ENCODE results near the gene MAGI1.

MAGI1 gene

DNA sequence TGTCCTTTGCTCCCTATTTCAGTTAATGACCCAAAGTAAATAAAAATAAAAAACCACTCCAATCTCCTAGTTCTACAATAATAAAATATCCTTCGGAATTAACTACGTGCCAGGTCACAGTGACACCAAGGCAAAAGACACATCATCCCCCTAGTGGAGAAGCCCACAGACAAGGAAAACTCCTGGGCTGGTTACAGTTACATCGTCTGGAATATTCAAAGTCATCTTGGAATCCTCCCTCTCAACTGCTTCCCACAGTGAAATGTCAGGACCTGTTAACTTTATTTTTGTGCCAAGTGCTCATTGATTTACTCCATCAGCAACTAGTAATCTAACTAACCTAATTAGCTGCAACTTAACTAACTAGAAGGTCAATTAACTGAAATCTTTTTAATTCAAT is 349.3 kb downstream of the MAGI1 start:
- DNase-seq: no peak

DNA sequence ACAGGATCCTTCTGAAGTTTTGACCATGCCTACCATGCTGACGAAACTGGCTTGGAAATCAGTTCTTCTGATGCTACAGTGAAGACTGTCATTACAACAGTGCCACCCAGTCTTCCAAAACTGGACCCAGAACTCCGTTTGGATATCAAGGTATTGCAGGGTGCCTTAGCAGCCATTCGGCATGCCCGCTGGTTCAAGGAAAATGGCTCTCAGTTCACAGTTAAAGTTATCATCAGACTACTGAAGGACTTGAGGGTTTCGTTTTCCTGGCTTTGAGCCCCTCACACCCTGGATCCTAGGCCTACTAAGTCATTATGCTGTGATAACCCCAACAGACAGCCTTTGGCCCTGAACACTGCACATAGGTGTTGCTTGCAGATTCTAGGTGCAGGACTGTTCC is 351.0 kb downstream of the MAGI1 start:
- no peak for DNase-seq

DNA sequence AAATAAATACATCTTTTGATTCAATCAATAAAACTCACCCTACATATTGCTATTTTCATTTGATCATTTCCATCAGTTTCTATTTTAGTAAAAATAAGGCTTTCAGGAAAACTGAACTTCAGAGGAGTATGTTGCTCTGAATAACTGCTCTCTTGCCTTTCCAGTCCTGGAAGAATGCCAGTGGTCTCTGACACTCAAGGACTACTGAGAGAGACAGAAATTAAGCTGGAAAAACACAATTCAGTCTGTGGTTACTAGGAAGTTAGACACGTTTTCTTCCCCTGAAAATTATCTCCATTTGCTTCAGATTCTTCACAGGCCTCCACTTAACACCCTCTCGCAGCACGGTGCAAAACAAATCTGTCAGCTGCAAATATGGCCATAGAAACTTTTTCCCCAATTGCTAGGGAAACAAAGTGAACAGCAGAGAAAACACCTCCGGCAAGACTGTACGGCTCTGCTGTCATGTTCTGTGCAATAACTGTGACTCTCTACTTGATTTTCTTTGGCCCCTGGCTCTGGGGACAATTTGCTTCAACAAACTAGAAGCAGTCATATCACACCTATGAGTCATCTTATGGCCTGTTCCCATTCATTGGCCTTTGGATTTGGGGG is 353.0 kb downstream of the MAGI1 start:
- DNase-seq: no peak

GRCh38 chr3:65678516-65678915 is 360.2 kb downstream of the MAGI1 start:
- DNase-seq: no peak

DNA sequence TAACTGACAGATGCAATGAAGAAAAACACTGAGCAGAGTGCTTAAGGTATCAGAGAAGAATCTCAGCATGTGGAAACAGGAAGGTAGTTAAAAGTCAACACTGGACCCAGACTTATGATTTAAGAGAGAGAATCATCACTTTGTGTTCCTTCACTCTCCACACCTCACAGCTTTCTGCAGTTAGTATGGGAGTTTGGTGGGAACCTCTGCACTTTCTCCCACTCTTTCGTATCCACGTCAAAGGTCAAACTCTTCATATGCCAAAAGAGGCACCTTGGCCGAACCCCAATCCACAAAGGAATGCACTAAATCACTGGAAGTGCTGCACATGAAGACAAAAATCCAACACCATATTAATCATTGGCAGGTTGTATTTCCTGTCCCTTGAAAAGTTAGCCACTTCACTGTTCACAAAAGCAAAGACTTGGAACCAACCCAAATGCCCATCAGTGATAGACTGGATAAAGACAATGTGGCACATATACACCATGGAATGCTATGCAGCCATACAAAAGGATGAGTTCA is 361.2 kb downstream of the MAGI1 start:
- DNase-seq: no peak

GRCh38 chr3:65676580-65676979 is 362.1 kb downstream of the MAGI1 start:
- DNase-seq: no peak

DNA sequence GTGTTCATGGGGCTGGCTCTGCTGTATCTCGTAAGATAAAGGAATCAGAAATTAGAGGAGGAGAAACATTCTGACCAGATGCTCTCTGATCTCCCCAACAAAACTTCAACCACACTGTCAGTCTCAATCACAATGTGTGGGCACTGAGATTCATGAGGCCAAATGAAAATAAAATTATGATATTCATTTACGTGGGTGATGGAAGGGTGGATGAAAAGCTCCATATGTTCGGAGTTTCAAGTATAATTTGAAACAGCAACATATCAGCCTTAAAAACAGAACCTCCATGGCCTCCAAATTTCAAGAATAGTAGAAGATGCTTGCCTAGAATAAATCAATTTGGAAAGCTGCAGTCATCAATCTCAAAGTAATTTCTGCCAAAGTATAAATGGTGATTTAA is 363.7 kb downstream of the MAGI1 start:
- no peak for DNase-seq

GRCh38 chr3:65674226-65674625 is 364.5 kb downstream of the MAGI1 start:
- no peak for DNase-seq

- DNase-seq: peak; percentile 3
These were observed 365.6 kb downstream of the MAGI1 start for GRCh38 chr3:65672871-65673815.

DNA sequence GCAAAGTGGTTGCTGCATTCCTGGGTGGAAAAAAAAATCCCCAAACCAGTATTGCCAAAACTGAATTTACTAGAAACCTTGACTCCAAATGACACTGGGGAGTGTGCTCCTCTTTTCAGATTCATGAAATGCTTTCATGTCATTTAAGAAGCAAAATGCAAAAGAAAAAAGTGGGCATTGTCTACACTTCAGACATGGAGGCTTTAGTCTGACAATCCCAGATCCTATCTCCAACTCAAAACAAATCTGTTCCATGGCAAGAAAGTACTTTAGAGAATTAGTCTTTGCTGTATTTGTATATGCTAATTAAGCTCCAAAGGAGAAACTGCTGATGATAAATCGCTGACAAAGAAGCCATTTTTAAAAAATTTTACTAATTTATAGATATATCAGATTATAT is 366.7 kb downstream of the MAGI1 start:
- DNase-seq: no peak

DNA sequence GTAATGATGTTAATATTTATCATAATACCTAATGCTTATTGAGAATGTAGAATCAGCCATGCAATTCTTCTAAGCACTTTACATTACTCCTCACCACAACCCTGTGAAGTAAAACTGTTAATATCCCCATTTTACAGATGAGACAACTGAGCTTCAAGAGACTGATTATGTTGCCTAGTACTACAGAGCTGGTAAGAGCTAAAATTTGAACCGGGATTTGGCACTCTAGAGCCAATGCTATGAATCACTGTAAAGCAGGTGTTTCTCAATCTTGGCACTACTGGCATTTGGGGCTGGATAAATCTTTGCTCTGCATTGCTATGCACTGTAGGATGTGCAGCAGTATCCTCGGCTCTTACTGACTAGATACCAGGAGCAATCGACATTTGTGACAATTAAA is 367.7 kb downstream of the MAGI1 start:
- DNase-seq: no peak

DNA sequence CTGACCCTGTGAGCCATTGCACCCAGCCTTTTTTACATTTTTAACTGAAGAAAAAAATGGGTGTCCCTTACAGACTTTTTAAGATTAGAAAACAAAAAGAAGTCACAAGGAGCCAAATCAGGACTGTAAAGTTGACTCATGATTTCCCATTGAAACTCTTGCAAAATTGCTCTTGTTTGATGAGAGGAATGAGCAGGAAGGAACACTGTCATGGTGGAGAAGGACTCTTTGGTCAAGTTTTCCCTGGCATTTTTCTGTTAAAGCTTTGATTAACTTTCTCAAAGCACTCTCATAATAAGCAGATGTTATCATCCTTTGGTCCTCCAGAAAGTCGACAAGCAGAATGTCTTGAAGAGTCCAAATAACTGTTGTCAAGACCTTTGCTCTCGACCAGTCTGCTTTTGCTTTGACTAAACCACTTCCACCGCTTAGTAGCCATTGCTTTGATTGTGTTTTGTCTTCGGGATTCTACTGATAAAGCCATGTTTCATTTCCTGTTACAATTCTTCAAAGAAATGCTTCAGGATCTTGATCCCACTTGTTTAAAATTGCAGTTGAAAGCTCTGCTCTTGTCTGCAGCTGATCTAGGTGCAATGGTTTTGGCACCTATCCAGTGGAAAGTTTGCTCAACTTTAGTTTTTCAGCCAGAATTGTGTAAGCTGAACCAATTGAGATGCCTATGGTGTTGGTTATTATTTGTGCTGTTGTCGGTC is 369.4 kb downstream of the MAGI1 start:
- DNase-seq: no peak

DNA sequence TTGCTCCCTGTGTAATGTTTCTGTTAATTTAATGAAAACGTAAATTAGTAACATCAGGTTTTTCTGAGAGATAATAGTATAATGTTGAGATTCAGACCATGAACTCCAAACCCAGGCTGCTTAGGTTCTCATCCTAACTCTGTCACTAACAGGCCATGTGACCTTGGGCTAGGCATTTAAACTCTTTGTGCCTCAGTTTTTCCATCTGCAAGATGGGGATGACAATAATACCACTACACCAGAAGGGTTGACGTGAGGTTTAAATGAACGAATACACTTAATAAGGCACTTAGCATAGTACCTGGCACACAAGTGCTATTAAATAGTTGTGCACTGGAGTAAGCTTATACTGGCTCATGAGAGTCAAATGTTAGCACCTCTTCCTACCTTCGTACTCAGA is 370.8 kb downstream of the MAGI1 start:
- no peak for DNase-seq

DNA sequence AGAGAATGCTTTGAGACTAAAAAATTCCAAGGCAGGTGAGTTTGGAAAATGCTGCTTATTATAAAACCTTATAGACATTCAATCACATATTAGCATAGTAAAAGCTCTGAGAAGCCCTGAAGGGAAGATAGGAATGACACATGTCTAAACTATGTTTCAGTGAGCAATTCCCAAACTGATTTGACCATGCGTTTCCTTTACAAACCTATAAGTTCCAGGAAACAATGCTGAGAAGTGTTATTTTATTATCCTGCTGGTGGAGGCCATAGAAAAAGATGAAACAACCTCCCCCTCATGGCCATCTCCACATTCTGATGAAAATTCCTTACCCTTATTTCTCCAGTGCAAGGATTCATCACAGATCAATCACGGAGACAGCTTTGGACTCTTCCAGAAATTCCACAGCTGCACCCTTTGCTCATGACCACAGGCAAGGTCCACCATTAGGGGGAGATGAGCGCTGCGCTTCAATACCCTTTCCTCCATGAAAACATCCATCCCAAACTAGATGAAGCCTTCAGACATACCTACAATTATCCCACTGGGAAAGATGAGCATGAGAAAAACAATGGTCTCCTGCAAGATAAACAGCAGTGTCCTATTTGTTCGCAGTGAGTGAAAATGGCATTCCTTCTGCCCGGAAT is 372.1 kb downstream of the MAGI1 start:
- no peak for DNase-seq

DNA sequence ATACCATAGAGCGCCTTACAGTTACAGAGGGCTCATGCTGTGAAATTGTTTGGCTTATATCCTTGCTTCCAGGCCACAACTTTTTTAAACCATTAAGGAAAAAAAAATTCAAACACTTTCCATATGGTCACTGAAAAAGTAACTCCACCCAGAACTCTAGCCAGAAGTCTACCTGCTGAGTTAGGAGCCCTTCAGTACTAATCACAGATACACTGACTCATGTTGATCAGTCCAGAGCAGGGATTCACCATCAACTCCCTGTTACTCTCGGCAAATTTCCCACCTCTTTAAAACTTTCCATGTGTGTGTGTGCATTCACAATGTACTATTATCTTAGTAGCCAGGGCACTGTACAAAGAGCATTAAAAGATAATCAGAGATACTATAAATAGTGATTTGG is 372.8 kb downstream of the MAGI1 start:
- DNase-seq: no peak

- DNase-seq: no peak
These were observed 373.8 kb downstream of the MAGI1 start for GRCh38 chr3:65664931-65665330.

DNA sequence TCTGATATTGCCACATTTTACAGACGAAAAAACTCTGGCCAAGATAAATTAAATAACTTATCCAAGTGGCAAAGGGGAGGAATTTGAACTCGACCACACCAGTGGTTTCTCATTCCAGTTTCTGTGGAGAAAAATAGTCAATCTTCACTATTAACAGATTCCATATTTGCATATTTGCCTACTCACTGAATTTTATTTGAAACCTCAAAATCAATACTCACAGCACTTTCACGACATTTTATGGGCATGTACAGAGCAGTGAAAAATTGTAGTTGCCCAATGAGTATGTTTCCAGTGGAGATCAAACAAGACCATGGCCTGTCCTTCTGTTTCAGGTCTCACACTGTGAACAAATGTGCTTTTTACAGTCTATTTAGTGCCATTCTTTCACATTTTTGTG is 374.3 kb downstream of the MAGI1 start:
- no peak for DNase-seq

DNA sequence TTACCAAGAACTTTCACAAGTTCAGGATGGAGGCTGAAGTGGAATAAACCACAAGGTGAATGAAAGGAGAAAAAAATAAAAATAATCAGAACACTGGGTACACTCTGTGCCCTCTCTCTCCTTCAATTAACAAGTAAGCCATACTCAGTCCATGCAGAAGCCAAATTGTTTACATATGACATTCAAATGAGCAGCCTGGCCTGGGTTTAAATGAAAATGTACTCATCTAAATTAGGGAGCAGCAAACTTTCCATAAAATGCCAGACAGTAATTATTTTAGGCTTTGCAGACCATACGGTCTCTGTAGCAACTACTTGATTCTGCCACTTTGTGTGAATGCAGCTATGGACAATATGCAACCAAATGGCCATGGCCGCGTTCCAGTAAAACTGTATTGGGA is 376.6 kb downstream of the MAGI1 start:
- DNase-seq: no peak

GRCh38 chr3:65660000-65660598 is 378.6 kb downstream of the MAGI1 start:
- no peak for DNase-seq

DNA sequence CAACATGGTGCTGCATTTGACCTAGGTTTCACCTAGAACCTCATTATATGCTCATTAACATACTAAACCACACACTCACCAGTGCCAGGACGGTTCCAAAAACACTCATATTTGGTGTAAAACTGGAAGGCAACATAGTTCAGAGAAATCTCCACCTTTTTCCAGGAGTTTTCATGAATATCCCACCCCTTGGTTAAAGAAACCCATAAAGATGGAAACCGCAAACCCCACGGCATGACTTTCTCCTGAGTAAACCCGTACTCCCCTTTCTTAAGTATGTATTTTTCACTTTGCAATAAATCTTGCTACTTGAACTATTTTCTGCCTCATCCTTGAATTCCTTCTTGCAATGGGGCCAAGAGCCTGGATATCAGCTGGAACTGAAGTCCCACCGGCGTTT is 379.3 kb downstream of the MAGI1 start:
- no peak for DNase-seq

DNA sequence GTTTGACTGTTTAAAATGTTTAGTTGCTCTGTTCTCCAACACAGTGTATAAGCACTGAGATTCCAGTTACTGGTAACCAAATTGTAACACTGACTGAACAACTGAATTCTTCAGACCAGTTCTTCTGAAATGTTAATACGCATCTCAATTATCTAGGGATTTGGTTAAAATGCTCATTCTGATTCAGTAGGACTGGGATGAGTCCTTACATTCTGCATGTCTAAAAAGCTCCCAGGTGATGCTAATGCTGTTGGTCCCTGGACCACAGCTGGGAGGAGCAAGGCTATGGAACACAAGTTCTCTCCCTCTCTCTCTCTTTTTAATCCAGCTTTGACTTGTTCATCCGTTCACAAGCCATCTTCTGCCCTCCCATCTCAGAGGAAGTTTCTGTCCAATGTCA is 380.3 kb downstream of the MAGI1 start:
- no peak for DNase-seq

DNA sequence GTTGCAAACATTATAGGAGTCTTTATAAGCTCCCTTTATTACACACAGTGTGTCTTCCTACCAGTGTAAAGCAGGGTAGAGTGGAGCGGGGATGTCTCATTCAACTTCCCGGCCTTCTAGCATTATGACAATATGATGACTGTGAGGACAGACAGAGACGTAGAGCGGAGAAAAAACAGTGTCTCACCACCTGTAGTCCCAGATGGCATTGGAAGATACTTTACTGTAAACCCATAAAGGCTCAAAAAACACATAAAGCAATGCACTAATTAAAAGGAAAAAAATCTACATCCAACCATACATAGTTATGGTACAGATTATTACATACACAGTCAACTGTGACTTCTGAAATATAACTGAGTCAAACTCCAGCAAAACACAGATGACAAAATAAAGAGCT is 383.7 kb downstream of the MAGI1 start:
- no peak for DNase-seq

GRCh38 chr3:65653731-65654130 is 385.0 kb downstream of the MAGI1 start:
- no peak for DNase-seq
